Measurements from ENCODE around the gene CCL3.
"Not testable (repeated sequence)": the region's sequence is repeated elsewhere in the genome, so short reads cannot be mapped to it uniquely, and the experiment has no call there.

Gene CCL3

DNA sequence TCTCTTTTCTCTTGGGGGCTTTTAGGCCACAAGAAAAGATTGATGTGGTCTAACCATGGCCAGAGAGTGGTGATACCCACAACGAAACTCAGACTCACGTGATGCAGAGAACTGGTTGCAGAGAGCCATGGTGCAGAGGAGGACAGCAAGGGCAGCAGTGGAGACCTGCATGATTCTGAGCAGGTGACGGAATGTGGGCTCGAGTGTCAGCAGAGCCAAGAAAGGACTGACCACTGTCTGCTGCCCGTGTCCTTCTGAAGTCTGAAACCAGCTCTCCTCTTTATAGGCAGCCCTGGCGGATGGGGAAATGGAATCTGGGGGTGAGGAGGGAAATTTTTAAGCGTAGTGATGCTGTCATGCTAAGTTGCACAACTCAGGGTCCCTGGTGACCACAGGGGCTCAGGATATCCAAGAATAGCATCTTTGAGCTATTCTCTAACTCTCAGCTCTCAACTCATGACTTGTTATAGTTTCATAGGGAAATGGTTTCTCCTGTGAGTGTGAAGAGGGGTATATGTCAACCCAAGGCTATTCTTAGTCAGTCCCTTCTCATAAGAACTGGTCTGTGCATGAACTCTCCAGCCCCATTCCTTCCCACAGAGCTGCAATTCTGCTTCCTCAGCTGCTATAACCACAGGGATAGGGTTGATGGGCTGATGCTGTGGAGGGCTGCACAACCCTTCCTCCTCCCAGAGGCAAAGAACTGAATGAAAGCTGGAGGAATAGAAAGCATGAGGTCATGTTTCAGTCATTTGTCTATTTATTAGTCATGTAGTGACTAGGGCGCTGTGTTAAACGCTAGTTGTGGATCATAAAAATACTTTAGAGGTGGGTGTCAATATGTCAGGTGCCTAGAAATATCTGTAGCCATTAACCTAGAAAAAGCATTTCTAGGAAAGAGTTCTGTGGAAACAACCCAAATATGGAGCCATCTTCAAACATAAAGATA, at the start of gene CCL3:
Gene CCL3, minus strand, starts transcription at position 256 of the 949 bp plus-strand sequence. Its CDS starts 85 bp downstream, at position 171.
- DNase-seq, result no peak

DNA sequence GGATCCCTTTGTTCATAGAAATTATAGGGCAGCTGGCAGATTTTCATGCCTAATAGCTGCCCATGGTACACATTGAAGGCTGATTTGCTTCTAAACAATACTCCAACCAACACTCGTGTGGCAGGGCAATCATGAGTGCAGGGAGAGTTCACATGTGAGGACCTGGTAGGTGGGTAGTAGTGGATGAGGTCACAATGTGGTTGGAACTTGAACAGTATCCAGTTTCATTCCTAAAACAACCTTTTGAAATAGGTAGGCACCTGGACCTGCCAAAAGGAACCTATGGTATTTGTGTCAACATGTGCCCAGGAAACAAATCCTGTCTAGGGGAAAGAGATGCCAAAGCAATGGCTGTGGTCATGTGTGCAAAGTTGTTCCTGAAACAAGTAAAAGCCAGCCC, 46.5 kb upstream of the CCL3 start:
- no peak for DNase-seq

- DNase-seq, result no peak
Observed at GRCh38 chr17:36136036-36136435, 46.1 kb upstream of the CCL3 start.

GRCh38 chr17:36135465-36135864, 45.5 kb upstream of the CCL3 start:
- no peak for DNase-seq

GRCh38 chr17:36133602-36134236, 43.8 kb upstream of the CCL3 start:
- no peak for DNase-seq

- DNase-seq, result no peak
Observed at GRCh38 chr17:36132421-36132831, 42.5 kb upstream of the CCL3 start.

DNA sequence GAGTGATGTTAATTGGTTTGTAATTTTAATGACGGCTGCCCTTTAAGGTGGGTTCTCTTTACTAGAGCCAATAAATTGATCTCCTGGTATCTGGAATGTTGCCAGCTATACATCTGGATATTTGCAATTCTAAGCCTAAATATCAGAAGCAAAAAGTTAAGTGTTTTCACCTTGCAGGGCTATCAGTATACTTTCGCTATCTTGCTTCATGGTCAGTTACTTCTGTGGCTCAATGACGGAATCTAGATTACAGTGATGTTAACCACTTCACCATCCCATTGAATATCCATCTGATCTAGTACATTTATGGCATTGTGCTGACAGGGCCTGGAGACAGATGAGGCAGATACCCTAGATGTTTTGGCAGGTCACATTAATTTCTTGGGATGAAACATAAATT, 42.0 kb upstream of the CCL3 start:
- DNase-seq, result no peak

DNA sequence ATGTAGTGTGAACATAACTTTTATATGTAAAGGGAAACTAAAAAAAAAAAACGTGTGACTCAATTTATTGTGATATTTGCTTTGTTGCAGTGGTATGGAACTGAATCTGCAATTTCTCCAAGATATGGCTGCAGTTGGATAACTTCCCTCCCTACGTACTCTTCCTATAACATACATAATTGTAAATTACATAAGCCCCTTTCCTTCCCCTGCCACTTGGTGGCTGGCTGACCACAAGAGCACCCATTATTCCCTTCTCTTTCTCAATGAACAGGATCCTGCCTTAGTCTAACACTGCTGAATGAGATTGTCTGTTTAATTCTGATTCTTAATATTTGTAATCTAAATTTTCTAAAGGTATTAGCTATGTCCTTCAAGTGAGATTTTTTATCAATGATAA, 41.5 kb upstream of the CCL3 start:
- DNase-seq, result no peak

- DNase-seq, result no peak
Observed at GRCh38 chr17:36130346-36130745, 40.4 kb upstream of the CCL3 start.

DNA sequence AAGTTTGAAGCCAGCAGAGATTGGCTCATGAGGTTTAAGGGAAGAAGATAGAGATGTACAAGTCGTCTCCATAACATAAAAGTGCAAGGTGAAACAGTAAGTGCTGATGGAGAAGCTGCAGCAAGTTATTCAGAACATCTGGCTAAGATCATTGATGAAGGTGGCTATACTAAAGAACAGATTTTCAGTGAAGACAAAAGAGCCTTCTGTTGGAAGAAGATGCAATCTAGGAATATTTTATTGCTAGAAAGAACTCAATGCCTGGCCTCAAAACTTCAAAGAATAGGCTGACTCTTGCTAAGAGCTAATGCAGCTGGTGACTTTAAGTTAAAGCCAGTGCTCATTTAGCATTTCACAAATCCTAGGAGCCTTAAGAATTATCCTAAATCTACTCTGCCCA, 39.7 kb upstream of the CCL3 start:
- DNase-seq, result no peak

GRCh38 chr17:36128411-36128978, 38.6 kb upstream of the CCL3 start:
- DNase-seq, result no peak

DNA sequence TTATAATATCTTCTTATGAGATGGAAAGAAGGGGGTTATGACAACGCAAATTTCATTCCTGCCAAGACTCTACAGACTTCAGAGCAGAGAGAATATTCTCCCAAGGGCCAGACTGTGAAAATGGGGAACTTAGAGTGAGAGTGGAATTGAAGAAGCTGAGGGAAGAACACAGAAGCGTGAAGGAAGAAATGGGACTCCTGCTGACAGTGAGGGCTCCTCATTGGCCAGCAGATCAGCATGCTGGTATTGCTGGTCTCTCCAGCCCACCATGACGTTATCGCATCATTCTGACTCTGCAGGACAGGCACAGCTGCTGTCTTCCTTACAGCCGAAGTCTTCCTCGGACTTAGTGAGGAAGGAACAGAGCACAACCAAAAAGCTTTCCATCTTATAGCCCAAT, 38.0 kb upstream of the CCL3 start:
- no peak for DNase-seq

- DNase-seq, result no peak
Observed at GRCh38 chr17:36127199-36127893, 37.4 kb upstream of the CCL3 start.

GRCh38 chr17:36124879-36125824, 35.2 kb upstream of the CCL3 start:
- DNase-seq, result no peak

DNA sequence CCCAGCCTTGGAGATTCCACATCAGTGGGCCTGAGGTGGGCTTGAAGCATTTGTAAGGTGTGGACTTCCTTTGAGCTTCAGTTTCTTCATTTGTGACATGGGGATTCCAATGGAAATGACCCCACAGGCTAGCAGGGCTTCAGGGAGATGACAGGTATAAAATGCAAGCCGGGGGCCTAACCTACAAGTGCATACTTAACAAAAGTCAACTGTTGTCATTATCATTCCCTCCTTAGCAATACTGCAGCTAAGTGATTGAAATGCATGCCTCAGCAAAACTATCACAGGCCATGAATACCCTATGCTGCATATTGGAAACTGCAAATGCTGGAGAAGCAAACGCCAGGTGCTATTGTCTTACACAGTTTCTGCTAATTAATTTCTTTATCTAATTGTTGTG, 33.5 kb upstream of the CCL3 start:
- no peak for DNase-seq

DNA sequence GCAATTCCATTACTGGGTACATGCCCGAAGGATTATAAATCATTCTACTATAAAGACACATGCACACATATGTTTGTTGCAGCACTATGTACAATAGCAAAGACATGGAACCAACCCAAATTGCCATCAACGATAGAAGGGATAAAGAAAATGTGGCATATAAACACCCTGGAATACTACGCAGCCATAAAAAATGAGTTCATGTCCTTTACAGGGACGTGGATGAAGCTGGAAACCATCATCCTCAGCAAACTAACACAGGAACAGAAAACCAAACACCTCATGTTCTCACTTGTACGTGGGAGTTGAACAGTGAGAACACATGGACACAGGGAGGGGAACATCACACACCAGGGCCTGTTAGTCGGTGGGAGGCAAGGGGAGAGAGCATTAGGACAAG, 31.2 kb upstream of the CCL3 start:
- DNase-seq, result not testable (repeated sequence)

DNA sequence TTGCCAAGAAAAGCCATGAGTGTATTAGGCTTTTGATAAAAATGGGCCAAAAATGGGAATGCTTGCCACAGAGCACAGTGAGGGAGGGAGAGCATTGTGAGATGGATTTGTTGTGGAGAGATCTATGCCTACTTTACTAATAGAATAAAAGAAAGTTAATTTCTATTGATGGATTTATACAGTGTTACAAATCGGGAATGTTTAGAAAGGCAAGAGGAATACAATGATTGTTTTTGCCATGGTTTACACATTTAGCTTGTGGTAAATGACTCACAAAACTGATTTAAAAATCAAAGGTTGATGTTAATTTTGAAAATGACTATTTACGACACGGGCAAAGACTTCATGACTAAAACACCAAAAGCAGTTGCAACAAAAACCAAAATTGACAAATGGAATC, 30.3 kb upstream of the CCL3 start:
- DNase-seq, result no peak

DNA sequence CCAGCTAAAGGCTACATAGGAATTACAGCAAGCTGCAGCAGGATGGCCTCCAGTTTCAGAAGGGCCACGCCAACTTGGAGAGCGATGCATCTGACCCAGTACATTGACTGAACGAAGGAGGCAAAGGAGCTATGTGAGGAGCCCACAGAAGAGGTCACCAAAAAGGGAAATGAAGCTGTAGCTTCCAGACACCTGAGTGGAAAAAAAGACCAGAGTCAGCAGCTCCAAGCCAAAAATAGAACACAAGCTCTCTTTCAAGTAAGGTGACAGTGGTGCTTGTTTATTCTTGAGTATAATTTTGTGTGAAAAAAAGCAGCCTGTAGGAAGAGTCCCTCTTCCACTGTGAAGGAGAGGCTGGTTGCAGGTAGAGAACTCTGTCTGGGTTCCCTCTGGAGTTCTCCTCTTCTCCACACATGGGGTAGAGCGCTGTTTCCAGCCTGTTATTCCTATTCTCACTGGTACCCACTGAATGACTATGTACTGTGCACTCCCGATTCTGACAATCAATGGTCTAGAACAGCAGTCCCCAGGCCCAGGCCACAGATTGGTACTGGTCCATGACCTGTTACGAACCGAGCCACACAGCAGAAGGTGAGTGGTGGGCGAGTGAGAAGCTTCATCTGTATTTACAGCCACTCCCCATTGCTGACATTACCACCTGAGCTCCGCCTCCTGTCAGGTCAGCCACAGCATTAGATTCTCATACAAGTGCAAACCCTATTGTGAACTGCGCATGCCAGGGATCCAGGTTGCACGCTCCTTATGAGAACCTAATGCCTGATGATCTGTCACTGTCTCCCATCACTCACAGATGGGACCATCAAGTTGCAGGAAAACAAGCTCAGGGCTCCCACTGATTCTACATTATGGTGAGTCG, 28.8 kb upstream of the CCL3 start:
- no peak for DNase-seq

DNA sequence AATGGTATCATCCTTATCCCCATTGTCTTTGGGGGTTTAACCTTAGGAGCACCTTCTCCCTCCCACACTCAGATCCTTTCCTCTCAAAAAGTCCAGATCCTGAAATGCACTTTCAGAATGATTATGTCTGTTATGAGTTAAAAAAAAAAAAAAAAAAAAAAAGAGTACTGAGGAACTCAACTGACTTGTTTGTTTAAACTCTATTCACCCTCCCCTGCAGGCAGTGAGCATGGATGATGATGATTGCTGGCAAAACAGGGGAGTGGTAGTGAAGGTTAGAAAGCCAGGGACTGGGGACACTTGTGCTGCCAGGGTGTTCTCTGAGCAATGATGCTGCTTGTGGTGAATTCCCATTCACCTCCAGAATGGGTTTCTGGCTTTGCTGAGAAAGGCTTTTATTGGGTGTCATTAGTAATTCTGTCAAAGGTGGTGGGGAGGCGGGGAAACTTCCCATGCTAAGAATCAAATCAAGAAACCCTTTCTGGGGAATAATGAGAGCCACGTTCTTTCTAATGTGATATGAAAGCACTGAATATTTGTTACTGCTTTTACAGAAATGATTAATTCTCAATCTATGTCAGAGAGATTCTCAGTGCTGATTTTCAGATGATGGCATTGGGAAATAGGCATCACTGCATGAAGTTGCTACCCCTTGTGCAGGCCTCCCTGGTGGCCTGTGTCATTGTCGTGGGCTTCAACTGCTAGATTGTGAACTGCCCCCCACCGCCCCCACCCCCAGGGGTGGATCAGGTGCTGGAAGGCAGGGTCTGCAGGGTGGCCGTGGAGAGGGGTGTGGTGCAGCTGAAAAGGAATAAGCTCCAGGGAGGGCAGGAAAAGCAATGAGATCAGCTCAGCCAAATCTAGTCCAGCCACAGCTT, 27.8 kb upstream of the CCL3 start:
- no peak for DNase-seq

DNA sequence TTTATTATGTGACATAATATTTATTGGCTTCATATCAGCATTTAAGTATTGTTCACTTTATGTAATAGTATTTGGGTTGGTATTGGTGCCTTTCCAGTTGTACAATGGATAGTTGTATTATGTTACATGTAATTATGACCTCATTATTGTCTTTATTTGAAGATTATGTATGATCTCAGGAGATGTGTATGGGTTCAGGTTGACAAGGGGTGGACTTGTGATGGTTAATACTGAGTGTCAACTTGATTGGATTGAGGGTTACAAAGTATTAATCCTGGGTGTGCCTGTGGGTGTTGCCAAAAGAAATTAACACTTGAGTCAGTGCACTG, 25.7 kb upstream of the CCL3 start:
- not testable (repeated sequence) for DNase-seq

All from NCI-H1694 (cell line).